Epithelial cell of prostate (primary cell): ENCODE results near the gene H2AZ1.
"Not testable (repeated sequence)": the region's sequence is repeated elsewhere in the genome, so short reads cannot be mapped to it uniquely, and the experiment has no call there.

Source experiments
- DNase-seq: peaks from one replicate; pipeline ENCODE4 v3.0.0-alpha.2; 2011; ENCODE audit warnings: low read depth, low spot score
- H3K27ac ChIP-seq: fragments of 450-650 bp; 2 replicates; pipeline ENCODE4 v1.5.1; 2017; ENCODE audit warnings: mild to moderate bottlenecking

H2AZ1 gene

DNA sequence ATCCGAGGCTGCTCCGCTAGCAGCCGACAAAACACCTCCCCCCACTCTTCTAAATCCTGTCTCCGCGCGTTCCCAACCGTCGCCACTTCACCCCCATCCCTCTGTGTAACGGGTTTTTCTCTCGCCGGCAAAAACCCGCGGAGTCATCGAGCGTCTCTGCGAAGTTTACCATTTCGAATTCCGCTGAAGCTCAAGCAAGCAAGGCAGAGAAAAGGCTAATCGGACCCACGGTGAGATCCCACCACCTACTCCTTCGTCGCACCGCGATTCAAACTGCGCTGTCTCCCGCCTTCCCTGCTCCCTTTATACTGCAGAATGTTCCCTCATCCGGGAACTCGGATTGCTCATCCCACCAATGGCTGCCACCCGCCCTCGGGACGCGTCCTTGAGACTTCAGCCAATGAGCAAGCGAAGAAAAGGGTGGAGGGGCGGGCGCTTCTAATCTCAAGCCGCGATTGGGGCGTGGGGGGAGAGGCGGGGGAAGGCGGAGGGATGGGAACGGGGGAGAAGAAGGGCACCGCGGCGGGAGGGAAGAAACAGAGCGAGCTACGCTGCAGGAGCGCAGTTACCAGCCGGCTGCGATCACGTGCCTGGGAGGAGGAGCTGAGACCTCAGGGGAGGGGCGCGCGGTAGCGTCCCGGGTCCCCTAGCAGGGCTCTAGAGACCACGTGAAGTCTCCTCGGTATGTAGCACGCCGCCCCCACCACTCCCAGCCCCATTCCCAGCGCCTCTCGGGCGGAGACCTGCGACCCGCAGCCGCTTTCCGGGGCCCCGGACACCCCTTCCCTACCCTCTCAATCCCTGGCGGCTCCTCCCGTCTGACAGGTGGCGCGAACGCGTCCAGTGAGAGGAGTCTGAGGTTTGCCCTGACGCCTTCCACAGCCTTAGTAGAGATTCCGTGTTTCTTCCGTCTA lies at the start of gene H2AZ1:
Gene H2AZ1 (minus strand): TSS at position 277 of the 914 bp plus-strand sequence. CDS start 105 bp downstream, at position 172.
- peak within 1 kb of the TSS; percentile 95 for H3K27ac ChIP-seq
- DNase-seq: peak; percentile 96

DNA sequence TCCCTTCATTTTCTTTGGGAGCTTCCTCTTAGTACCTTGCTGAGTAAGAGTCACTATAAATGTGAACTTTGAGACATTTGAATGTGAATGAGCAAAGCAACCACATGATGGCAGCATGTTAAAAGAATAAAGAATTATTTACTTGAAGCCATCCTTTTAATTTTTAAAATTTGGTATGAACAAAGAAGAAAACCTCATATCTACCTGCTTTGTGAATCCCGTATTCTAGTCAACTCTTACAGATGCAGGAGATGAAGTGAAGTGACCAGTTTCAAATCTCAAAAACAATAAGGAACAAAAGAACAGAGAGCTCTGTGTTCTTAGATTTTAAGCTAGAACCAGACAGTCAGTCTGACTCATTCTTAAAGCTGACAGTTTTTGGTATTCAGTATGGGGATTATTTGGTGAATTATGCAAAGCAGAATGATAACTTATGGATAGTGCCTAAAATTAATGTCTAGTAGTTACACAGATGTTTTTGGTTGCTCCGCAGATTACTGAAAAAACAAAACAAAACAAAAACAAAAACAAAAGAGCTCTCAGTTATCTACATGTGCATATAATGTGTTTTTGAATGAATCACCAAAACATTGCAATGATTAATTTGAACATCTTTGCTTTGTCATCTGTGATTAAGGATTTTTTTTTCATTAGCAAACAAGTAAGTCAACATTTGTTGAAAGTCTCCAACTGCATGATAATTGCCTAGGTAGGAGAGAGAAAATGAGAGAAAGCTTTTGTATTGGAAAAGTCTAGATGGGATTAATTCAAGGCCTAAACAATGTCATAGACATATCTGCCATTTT lies 48.2 kb upstream of the H2AZ1 start:
- H3K27ac ChIP-seq: peak overlapping the region; percentile 48
- DNase-seq: no peak

DNA sequence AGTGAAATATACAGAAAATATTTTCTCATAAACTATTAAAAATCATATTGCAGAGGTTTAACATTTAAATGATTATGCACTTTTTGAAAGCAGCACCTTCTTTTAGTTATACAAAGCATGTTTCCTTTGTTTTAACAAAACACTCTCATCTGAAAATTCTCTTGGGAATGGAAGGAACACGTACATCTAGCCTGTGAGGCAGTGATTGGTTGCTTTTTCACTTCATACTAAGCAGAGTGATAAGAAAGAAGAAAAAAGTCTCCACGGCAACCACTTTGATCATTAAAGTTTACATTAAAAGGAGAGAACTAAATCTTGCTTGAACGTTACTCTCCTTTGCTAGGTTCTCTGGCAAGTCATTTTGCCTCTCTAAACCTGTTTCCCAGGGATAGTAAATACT lies 41.7 kb upstream of the H2AZ1 start:
- DNase-seq: no peak
- no peak overlapping the region for H3K27ac ChIP-seq

DNA sequence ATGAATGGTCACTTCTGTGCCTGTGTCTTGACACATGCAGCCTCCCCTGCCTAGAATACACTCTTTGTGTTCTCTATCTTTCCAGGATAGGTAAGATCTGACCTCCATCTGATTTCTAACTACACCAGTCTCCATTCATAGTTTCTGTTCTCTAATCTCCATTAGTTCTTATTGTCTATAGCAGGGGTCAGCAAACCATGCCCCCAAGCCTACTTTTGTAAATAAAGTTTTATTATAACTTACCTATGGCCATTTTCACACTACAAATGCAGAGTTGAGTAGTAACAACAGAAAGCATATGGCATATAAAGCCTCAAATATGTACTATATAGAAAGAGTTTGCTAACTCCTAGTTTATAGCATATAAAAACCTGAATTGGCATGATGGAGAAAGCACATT lies 37.6 kb upstream of the H2AZ1 start:
- no peak for DNase-seq
- H3K27ac ChIP-seq: no peak overlapping the region

DNA sequence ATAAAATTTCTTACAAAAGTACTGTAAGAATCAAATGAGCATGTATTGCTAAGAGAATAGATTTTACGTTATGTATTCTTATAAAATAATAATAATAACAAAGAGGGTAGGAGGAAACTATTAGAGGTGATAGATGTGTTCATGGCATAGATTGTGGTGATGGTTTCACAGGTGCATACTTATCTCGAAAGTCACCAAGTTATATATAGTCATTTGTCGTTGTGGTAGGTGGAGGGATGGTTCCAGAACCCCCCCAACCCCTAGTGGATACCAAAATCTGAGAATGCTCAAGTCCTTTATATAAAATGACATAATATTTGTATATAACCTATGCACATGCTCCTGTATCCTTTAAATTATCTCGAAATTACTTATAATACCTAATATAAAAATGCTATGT lies 36.7 kb upstream of the H2AZ1 start:
- H3K27ac ChIP-seq: no peak overlapping the region
- no peak for DNase-seq

DNA sequence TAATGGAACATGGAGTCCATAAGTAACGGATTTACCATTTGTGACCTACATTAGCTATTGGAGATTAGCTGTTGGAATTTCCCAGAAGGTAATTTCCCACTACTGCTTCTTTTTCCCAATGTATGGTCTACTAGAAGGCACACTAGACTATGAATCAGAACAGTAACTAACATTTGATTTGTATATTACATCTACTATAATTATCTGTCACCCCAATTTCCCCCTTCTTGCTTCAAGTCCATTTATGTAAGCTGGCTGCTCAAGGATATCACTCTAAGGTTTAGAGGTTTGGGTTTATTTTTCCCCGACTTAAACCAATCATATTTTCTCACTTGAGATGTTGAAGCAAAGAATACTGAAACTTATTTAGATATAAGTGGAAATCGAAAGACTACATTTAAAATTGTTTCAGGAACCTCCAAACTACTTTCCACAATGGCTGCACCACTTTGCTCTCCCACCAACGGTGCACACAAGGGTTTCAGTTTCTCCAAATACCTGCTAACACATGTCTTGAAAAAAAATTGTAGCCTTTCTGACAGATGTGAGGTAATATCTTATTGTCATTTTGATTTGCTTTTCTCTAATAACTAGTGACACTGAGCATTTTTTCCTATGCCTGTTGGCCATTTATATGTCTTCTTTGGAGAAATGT lies 33.3 kb upstream of the H2AZ1 start:
- no peak overlapping the region for H3K27ac ChIP-seq
- DNase-seq: no peak

DNA sequence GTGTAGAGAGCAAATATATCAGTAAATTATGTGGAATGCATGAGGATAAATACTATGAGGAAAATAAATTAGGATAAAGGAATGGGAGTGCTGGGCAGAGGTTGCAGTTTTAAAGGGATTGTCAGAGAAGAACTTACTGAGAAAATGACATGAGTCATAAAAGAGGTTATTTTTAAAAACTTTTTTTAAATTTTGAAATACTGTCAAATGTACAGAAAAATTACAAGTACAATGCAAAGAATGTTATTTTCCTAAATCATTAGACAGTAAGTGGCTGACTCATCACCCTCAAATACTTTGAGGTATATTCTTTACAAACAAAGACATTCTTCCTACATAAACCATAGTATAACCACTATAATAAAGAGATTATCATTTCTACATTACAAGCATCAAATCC lies 29.8 kb upstream of the H2AZ1 start:
- no peak overlapping the region for H3K27ac ChIP-seq
- DNase-seq: no peak

DNA sequence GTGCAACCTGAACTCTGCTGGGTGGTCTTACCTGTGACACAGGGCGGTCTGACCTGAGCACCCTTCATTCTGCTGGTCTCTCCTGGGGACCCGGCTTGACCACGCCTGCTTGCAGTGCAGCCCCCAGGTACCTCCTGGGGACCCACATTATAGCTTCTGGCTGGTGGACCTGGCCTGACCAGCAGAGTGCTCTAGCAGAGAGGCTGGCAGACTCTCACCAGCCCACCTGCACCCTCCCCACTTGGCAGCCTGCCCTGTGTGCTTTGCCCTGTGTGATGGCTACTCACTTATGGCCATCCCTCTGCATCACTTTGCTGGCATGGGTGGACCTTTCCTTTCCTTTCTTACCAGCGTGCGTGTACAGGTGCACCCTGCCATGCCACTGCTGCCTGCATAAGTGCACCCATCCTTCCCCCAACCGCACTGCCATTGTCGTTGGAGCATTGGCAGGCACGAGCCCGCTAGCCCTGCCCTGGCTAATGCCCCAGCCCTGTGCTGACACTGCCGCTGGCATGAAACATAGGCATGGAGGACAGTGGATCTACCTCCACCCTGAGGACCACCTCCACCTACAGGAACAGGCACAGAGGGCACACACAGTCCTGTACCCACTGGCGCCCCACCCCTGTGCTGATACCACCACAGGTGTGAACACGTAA lies 21.5 kb upstream of the H2AZ1 start:
- no peak for DNase-seq
- no peak overlapping the region for H3K27ac ChIP-seq

DNA sequence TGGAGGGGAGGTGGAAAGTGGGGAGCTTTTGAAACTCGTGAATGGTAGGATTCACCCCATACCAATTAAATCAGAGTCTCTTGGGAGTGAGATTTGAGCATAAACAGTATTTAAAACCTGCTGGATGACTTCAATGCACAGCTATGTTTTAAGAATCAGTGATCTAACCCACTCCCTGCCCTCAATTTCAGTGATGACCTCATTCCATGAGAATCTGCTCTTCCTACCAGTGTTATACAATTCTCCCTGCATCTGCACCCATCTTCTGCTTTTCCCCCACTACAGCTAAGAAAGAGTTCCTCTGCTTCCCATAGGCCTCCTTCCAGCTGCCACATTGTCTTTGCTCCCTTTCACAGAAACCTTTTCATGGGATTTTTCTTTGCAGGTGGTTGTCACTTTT lies 18.3 kb upstream of the H2AZ1 start:
- DNase-seq: no peak
- peak overlapping the region; percentile 5 for H3K27ac ChIP-seq

DNA sequence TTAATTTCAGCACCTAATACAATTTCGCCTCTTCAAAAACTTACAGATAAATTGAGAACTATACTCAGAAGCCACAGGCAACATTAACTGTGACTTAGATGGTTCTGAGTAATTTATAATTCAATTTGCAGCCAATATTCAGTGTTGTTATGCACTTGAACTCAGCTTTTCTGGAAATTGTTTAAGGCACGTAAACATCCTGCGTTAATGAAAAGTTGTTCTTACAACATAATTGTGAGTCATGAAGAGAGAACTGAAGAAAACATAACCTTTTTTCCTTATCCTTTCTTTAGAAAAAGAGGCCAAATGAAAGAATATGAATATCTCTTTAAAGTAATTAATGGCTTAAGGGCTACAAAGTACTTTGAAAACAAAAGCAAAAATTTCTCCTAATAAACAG lies 16.6 kb upstream of the H2AZ1 start:
- H3K27ac ChIP-seq: no peak overlapping the region

DNA sequence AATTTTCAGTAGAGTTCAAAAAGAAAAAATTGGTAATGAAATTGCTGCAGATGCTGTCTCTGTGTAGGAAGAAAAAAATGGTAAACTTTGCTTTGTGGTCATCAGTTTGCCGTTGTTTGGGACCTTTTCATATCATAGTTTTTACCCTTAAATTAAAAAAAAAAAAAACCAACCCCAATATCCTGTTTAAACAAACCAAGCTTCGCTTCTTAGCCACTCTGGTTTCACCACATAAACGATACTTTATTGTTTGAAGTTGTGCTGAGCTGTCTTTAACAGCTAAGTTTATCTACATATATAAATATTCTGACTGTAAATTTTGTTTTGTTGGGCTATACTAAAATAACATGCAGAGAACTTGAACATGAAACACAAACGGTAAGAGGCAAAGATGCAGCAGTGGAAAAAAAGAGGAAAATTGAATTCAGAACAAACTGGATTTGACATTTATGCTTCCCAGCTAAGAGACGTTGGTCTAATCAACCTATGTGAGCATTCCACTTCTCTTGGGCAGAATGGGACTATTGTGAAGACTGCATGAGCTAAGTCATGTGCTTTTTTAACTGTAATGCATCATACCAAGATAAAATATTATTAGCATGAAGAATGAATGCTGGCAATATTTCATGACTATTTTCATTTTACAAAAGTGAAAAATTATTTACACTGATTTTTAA lies 15.7 kb upstream of the H2AZ1 start:
- no peak for DNase-seq
- H3K27ac ChIP-seq: no peak overlapping the region

More for the DNA sequence above, 16.6 kb upstream of the H2AZ1 start:
- no peak for DNase-seq

DNA sequence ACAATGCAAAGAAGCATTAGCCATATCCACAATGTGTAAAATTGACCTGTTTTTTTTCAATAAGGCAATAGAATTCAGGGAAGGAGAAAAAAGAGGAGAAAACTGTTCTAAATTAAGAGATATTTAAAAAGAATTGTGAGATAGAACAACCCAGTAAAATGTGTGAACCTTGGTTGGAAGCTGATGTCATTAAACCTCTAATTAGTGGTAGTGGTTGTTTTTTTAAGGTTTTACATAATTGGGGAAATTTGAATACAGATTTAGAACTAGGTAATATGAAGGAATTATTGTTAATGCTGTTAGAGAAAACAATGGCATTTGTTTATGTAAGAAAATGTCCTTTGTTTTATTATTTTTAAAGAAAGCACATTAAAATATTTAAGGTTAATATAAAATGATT lies 15.1 kb upstream of the H2AZ1 start:
- no peak overlapping the region for H3K27ac ChIP-seq
- DNase-seq: no peak

DNA sequence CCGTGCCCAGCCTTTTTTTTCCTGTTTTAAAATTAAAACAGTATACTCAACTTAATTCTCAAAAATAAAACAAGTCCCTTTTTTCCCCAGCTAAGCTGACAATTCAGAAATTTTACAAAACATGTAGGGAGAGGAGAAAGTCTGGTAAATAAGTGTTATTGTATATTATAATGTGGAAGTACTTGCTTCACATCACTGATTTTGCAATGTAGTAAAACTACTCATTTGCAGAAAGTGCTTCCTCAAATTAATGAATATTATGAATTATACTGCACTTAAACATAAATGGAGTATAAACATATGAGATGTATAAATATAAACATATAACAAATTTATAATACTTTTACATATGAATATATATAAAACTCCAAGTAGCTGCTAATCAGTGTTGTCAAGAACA lies 11.6 kb upstream of the H2AZ1 start:
- DNase-seq: no peak
- peak overlapping the region; percentile 49 for H3K27ac ChIP-seq

DNA sequence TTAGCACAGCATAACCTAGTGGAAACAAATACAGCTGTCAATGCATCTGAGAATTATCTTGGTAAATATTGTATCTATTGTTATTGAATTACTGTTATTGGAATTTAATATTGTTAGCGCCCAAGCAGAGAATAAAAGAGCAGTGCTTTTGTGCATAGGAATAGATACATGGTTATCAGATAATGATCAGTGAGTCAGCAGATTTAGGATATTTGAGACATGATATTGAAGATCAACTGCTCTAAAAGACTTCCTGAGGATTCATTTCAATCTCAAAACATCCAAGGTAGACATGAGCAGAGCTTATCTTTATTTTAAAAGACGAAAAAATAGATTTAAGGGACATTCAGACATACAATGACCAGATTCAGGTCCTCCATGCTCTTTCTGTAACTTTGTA lies 10.6 kb upstream of the H2AZ1 start:
- no peak for DNase-seq
- H3K27ac ChIP-seq: peak overlapping the region; percentile 49

DNA sequence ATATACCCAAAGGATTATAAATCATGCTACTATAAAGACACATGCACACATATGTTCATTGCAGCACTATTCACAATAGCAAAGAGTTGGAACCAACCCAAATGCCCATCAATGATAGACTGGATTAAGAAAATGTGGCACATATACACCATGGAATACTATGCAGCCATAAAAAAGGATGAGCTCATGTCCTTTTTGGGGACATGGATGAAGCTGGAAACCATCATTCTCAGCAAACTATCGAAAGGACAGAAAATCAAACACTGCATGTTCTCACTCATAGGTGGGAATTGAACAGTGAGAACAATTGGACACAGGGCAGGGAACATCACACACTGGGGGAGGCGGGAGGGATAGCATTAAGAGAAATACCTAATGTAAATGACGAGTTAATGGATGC lies 8.1 kb upstream of the H2AZ1 start:
- H3K27ac ChIP-seq, DNase-seq: not testable (repeated sequence)

DNA sequence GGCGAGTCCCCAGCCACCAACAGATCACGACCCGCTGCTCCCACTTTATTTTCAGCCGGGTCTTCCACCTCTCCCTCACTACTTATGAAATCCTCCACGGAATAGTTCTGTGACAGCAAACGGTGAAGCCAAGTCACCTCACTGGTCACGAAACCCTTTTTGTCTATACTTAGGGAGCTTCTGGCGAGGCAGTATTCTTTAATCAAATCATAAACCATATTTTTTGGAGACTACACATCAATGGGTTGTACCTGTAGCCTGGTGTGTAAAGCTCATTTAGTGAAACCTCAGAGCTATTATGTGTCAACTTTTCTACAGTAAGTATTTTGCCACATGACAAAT lies 809 bp upstream of the H2AZ1 start:
- peak overlapping the region; percentile 95 for H3K27ac ChIP-seq
- no peak for DNase-seq

DNA sequence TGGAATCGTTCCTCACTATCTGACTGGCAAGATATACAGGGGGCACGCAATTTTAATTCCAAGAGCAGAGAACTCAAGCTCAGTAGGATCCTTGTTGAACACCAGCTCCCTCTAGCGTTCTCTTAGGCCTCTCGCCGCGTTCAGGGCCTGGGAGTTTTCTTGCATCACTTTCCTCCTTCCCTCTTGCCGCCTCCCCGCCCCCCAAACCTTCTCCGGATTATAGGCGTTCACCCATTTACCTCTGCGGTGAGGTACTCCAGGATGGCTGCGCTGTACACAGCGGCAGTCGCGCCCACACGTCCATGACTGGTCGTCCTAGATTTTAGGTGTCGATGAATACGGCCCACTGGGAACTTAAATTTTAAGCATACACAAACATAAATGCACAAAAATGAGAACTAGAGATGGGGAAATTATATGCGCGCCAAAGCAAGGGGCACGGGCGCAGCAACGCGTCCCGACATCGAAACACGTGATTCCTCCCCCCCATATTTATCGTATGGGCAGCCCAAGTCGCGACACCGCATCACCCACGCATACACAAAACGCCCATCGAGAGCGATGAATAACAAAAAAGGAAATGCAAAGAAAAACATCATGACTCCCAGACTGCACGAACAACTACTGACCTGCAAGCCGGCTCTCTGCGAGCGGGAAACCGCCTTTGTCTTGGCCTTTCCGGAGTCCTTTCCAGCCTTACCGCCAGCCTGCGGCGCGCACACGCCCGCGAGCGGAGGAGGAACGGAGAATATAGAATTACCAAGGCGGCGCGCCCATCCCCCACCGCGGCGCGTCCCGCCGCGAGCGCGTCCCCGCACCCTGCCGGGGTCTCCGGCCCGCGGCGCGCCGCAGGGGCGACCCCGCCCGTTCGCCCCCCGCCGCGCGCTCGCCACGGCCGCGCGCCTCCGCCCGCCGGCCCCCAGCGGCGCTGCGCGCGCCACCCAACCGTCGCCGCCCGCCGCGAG lies 759 bp downstream of the H2AZ1 start:
- peak overlapping the region; percentile 95 for H3K27ac ChIP-seq
- DNase-seq: peak; percentile 78

DNA sequence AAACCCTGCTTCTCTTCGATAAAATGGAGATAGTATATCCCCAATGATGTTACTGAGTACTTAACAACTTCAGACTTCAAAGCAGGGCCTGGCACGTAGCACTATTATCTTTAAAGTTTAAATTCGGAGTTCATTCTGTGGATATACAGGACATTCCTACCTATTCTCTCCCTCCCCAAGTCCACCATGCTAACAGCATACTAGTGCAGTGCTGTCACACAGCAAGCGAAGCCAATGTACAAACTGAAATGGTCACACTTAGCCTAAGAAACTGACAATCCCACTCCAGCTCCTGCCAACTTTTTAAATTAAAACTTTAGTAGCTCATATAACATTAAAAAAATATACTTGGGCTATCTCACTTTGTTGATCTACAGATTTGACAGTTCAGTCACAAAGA lies 2.5 kb downstream of the H2AZ1 start:
- no peak for DNase-seq
- peak overlapping the region; percentile 95 for H3K27ac ChIP-seq

DNA sequence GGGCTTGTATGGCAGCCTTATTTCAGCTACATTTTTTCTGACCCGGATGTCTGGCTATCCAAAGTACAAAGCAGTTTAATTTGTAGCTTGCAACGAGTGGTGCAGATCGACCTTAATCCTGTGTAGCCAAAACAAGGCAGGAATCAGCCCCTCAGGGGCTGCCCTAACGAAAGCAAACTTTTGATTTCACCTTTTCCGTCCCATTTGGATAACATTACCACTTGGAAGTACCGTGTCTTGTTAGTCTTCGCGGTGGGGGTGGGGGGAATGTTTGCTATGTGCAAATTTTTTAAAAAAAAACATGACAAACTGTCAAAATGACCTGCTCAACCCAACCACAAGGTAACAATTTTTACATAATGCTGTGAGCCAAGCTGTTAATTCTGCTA lies 2.9 kb downstream of the H2AZ1 start:
- DNase-seq: no peak

More for the DNA sequence above, 2.9 kb downstream of the H2AZ1 start:
- peak overlapping the region; percentile 95 for H3K27ac ChIP-seq
